ENCODE data around the gene ZNF101. TPM values are rescaled to one million over a fixed set of nuclear protein-coding genes. Genes with fewer than 3 reads are reported as not detected.

The ZNF101 gene
- polyA plus RNA-seq, 1 donor from 2014 or later: 12.2 TPM

- no peaks in the 10 kb centered on the region for H3K9me3 ChIP-seq (ENCODE audit: low read length)
- no peaks in the 10 kb centered on the region for H3K27me3 ChIP-seq (ENCODE audit: insufficient read depth, low read depth, low read length)
- peak overlapping the region; percentile 89 for H3K9ac ChIP-seq (ENCODE audit: low read length)
- no peak for TF ChIP-seq POLR2AphosphoS5 (IDR thresholded peaks at IDR 0.05)
- no peak for TF ChIP-seq REST (IDR thresholded peaks at IDR 0.05; ENCODE audit: borderline replicate concordance)
- TF ChIP-seq CTCF (IDR thresholded peaks at IDR 0.05; ENCODE audit: poor library complexity, severe bottlenecking): no peak
- TF ChIP-seq TAF1 (IDR thresholded peaks at IDR 0.05; ENCODE audit: low read depth): no peak
- no peak for TF ChIP-seq MXI1 (conservative IDR thresholded peaks at IDR 0.05; ENCODE audit: poor library complexity, severe bottlenecking)
- TF ChIP-seq SMC3 (conservative IDR thresholded peaks at IDR 0.05; ENCODE audit: poor library complexity): no peak
- no peak for TF ChIP-seq EZH2 (IDR thresholded peaks at IDR 0.05; ENCODE audit: borderline replicate concordance, insufficient read depth, low read length, poor library complexity, severe bottlenecking)
- no peak for TF ChIP-seq EP300 (conservative IDR thresholded peaks at IDR 0.05; ENCODE audit: poor library complexity, severe bottlenecking)
- TF ChIP-seq RAD21 (conservative IDR thresholded peaks at IDR 0.05): no peak
- H4K20me1 ChIP-seq (ENCODE audit: insufficient read depth): no peaks in the 10 kb centered on the region
- H3K27ac ChIP-seq (ENCODE audit: low read length): no peak overlapping the region
- no peak overlapping the region for H2AFZ ChIP-seq (ENCODE audit: low read depth, low read length)
- H3K9me2 ChIP-seq (ENCODE audit: insufficient read depth, low read length): no peaks in the 10 kb centered on the region
- peak overlapping the region; percentile 49 for H3K4me2 ChIP-seq (ENCODE audit: low read length)
- peaks cover 21% of the 10 kb centered on the region for H3K79me2 ChIP-seq (replicated peaks; ENCODE audit: insufficient read depth, low read length)
- H3K36me3 ChIP-seq (ENCODE audit: insufficient read depth, low read length): no peaks in the 10 kb centered on the region
- H3F3A ChIP-seq (ENCODE audit: insufficient read depth, low read length, poor library complexity, severe bottlenecking): no peaks in the 10 kb centered on the region
- H3K4me3 ChIP-seq (ENCODE audit: low read length): peak overlapping the region; percentile 83
Observed at GRCh38 chr19:19662344-19662743, 6.3 kb upstream of the ZNF101 start.

GRCh38 chr19:19662871-19663255, 5.8 kb upstream of the ZNF101 start:
- TF ChIP-seq EP300 (conservative IDR thresholded peaks at IDR 0.05; ENCODE audit: poor library complexity, severe bottlenecking) (no peak), MXI1 (conservative IDR thresholded peaks at IDR 0.05; ENCODE audit: poor library complexity, severe bottlenecking) (no peak), TAF1 (IDR thresholded peaks at IDR 0.05; ENCODE audit: low read depth) (no peak), CTCF (IDR thresholded peaks at IDR 0.05; ENCODE audit: poor library complexity, severe bottlenecking) (no peak), SMC3 (conservative IDR thresholded peaks at IDR 0.05; ENCODE audit: poor library complexity) (no peak)
- H3K9ac ChIP-seq (ENCODE audit: low read length): peak overlapping the region; percentile 89
- no peaks in the 10 kb centered on the region for H3K27me3 ChIP-seq (ENCODE audit: insufficient read depth, low read depth, low read length)
- H3F3A ChIP-seq (ENCODE audit: insufficient read depth, low read length, poor library complexity, severe bottlenecking): no peaks in the 10 kb centered on the region
- H3K9me2 ChIP-seq (ENCODE audit: insufficient read depth, low read length): no peaks in the 10 kb centered on the region
- H3K79me2 ChIP-seq (replicated peaks; ENCODE audit: insufficient read depth, low read length): peaks cover 21% of the 10 kb centered on the region
- no peaks in the 10 kb centered on the region for H3K9me3 ChIP-seq (ENCODE audit: low read length)
- H2AFZ ChIP-seq (ENCODE audit: low read depth, low read length): peak overlapping the region; percentile 4
- H3K36me3 ChIP-seq (ENCODE audit: insufficient read depth, low read length): no peaks in the 10 kb centered on the region
- H4K20me1 ChIP-seq (ENCODE audit: insufficient read depth): no peaks in the 10 kb centered on the region
- H3K4me3 ChIP-seq (ENCODE audit: low read length): peak overlapping the region; percentile 83
- peak overlapping the region; percentile 87 for H3K27ac ChIP-seq (ENCODE audit: low read length)
- peak overlapping the region; percentile 49 for H3K4me2 ChIP-seq (ENCODE audit: low read length)
